Activated CD8-positive, alpha-beta T cell treated with anti-CD3 and anti-CD28 coated beads, Interleukin-2, amount 10 ng/mL, durations not matched to agents 7 days and 5 days (primary cell): ENCODE results near the gene EFNA3. TPM values are rescaled to one million over a fixed set of nuclear protein-coding genes. Genes with fewer than 3 reads are reported as not detected.
"Not testable (repeated sequence)": the region's sequence is repeated elsewhere in the genome, so short reads cannot be mapped to it uniquely, and the experiment has no call there.

Experiments
- ATAC-seq: fragments of 150-1000 bp; cut with Tn5 transposase; one replicate; pipeline ENCODE4 v1.10.0; 2021; ENCODE audit warnings: moderate library complexity
- CTCF ChIA-PET: fragments of 350-600 bp; sonication (Branson Sonifier 250); formaldehyde crosslinking; loops from one replicate; lab custom pipeline; 2021; ENCODE audit warnings: antibody characterized with exemption; lab: Charles Lee
- POLR2A ChIA-PET: fragments of 350-600 bp; sonication (Branson Sonifier 250); formaldehyde crosslinking; loops from one replicate; lab custom pipeline; 2021; ENCODE audit warnings: antibody characterized with exemption; lab: Charles Lee
- DNase-seq: peaks from one replicate; pipeline ENCODE4 v3.0.0-alpha.2; 2020
- H3K27ac Mint-ChIP-seq: one replicate; pipeline ENCODE4 v1.8.0; 2021; ENCODE audit warnings: mild to moderate bottlenecking, mixed read lengths
- H3K27me3 Mint-ChIP-seq: one replicate; pipeline ENCODE4 v1.8.0; 2021; ENCODE audit warnings: low read depth, mixed read lengths
- H3K36me3 Mint-ChIP-seq: one replicate; pipeline ENCODE4 v1.8.0; 2021; ENCODE audit warnings: low read depth, mixed read lengths
- H3K4me1 Mint-ChIP-seq: one replicate; pipeline ENCODE4 v1.8.0; 2021; ENCODE audit warnings: low read depth, mixed read lengths
- H3K4me3 Mint-ChIP-seq: one replicate; pipeline ENCODE4 v1.8.0; 2021; ENCODE audit warnings: mild to moderate bottlenecking, mixed read lengths
- H3K9me3 Mint-ChIP-seq: one replicate; pipeline ENCODE4 v1.8.0; 2022; ENCODE audit warnings: mixed read lengths; ENCODE audit not compliant: insufficient read depth
- total RNA-seq, 2 experiments: library from RNA; stranded (reverse); gene quantifications; one replicate each; pipeline ENCODE4 v1.2.3, GENCODE V29; 2021

The EFNA3 gene
- total RNA-seq, 2 experiments from 2014 or later = 3.8 to 5.5 TPM

DNA sequence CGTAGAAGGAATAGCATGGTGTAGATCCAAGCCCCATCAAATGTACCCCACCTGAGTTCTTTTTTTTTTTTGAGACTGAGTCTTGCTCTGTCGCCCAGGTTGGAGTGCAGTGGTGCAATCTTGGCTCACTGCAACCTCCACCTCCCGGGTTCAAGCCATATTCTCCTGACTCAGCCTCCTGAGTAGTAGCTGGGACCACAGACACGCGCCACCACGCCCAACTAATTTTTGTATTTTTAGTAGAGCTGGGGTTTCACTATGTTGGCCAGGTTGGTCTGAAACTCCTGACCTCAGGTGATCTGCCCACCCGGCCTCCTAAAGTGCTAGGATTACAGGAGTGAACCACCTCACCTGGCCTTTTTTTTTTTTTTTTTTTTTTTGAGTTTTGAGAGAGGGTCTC lies 39.5 kb downstream of the EFNA3 start:
- H3K27ac Mint-ChIP-seq, H3K4me1 Mint-ChIP-seq, DNase-seq, H3K9me3 Mint-ChIP-seq, H3K4me3 Mint-ChIP-seq, H3K36me3 Mint-ChIP-seq, POLR2A ChIA-PET, ATAC-seq: not testable (repeated sequence)
- CTCF ChIA-PET = interaction anchor here (0.6 to 1.1 kb wide), 3 partner anchors 33 to 59 kb away, joined by 3 to 4 read pairs (median 3); no protein-coding TSS in a partner anchor
- peaks cover 24% of the 10 kb centered on the region for H3K27me3 Mint-ChIP-seq

DNA sequence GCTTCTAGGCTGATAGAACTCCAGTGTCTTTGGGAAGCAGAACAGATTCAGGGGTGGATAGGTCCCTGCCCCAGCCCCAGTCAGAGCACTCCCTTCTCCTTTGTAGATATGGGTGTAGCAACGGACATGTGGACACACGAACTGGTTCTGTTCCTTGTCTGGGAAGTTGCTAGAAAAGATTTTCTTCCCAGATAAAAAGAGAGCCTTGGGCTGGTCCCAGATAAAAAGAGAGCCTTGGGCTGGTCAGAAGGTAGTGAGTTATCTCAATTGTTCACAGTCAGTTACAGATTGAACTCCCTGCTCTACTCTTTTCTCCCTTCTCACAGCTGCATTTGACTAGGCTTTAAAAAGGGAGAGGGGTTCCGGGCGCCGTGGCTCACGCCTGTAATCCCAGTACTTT lies 41.6 kb downstream of the EFNA3 start:
- ChIA-PET POLR2A (interaction anchor here (2.3 kb wide), 1 partner anchor 15 kb away, joined by 9 read pairs; the partner anchor contains the start of gene SLC50A1), CTCF (interaction anchor here (1.0 to 2.4 kb wide), 3 partner anchors 29 to 47 kb away, joined by 4 to 10 read pairs (median 7); no protein-coding TSS in a partner anchor)
- ATAC-seq (no peak), DNase-seq (no peak)
- H3K36me3 Mint-ChIP-seq = no peaks in the 10 kb centered on the region
- no peaks in the 10 kb centered on the region for H3K9me3 Mint-ChIP-seq
- peaks cover 38% of the 10 kb centered on the region for H3K27me3 Mint-ChIP-seq
- H3K4me3 Mint-ChIP-seq = no peak overlapping the region
- H3K27ac Mint-ChIP-seq = no peak overlapping the region
- no peaks in the 10 kb centered on the region for H3K4me1 Mint-ChIP-seq

DNA sequence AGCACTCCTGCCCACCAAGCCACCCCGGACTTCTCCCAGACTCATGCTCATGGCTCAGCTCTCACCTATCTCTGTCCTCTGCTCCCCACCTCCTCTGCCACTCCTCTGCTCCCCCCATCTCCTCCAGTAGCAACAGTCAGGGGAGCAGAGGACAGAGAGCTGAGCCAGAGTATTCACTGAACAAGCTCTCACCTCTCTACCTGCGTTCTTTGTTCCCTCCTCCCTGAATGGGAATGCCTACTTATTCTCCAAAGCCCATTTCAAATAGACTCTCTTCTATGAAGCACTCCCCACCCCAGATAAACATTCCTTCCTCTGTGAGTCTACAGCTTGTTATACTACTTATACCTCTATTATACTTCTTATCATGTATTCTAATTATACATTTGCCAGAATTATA lies 42.6 kb downstream of the EFNA3 start:
- H3K4me1 Mint-ChIP-seq = no peaks in the 10 kb centered on the region
- no peak for ATAC-seq
- ChIA-PET POLR2A (interaction anchor here (2.3 kb wide), 1 partner anchor 14 kb away, joined by 9 read pairs; the partner anchor contains the start of gene SLC50A1), CTCF (interaction anchor here (1.7 to 2.4 kb wide), 3 partner anchors 30 to 52 kb away, joined by 4 to 10 read pairs (median 7); partner anchors contain the start of gene KRTCAP2)
- H3K27me3 Mint-ChIP-seq = peaks cover 41% of the 10 kb centered on the region
- H3K9me3 Mint-ChIP-seq = no peaks in the 10 kb centered on the region
- H3K36me3 Mint-ChIP-seq = no peaks in the 10 kb centered on the region
- H3K27ac Mint-ChIP-seq = no peak overlapping the region
- no peak overlapping the region for H3K4me3 Mint-ChIP-seq
- DNase-seq = no peak

DNA sequence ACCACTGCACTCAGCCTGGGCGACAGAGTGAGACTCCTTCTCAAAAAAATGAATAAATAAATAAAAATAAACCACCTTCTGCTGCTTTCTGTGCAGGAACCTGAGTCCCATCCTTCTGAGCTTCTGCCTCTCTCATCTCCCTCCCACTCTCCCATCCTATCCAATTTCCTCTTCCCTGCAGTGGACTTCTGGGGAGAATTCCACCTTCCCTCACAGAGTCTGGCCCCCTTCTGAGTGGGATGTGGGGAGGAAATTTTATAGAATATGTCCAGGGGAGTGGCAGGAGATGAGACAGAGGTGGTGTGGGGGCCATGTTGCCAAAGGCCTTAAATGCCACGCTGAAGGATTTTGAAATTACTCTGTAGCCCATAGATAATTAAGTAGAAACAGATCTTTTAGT lies 43.7 kb downstream of the EFNA3 start:
- peaks cover 48% of the 10 kb centered on the region for H3K27me3 Mint-ChIP-seq
- CTCF ChIA-PET = interaction anchor here (1.0 to 1.8 kb wide), 5 partner anchors 27 to 51 kb away, joined by 3 to 9 read pairs (median 4); partner anchors contain the start of gene KRTCAP2

DNA sequence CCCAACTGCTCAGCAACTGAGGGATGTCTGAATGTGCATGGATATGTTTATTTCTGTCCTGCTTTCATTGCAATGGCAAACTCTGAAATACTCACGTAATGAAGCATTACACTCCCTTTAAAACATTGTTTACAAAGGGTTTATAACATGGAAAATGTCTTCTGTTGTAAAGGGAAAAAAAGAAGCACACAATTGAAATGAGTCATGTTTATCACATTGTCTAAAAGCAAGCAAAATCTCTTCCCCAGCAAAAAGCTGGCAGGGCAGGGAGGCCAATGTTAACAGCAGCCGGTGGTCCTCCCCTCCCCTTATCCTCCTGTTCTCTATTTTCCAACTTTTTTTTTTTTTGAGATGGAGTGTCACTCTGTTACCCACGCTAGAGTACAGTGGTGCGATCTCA lies 45.2 kb downstream of the EFNA3 start:
- Mint-ChIP-seq H3K36me3 (no peaks in the 10 kb centered on the region), H3K9me3 (no peaks in the 10 kb centered on the region), H3K27ac (no peak overlapping the region), H3K4me1 (peaks cover 21% of the 10 kb centered on the region), H3K27me3 (peaks cover 57% of the 10 kb centered on the region), H3K4me3 (no peak overlapping the region)
- no peak for DNase-seq
- CTCF ChIA-PET = interaction anchor here (0.7 to 2.9 kb wide), 3 partner anchors 44 to 62 kb away, joined by 3 to 12 read pairs (median 3); partner anchors contain the start of gene KRTCAP2
- POLR2A ChIA-PET = no interaction called here
- no peak for ATAC-seq

More for the DNA sequence above, 43.7 kb downstream of the EFNA3 start:
- ATAC-seq = no peak
- Mint-ChIP-seq H3K9me3 (no peaks in the 10 kb centered on the region), H3K4me1 (peaks cover 8% of the 10 kb centered on the region), H3K4me3 (no peak overlapping the region), H3K36me3 (no peaks in the 10 kb centered on the region), H3K27ac (no peak overlapping the region)
- POLR2A ChIA-PET = interaction anchor here (0.9 to 2.3 kb wide), 2 partner anchors 13 to 24 kb away, joined by 3 to 9 read pairs; partner anchors contain the start of gene SLC50A1
- DNase-seq = no peak

DNA sequence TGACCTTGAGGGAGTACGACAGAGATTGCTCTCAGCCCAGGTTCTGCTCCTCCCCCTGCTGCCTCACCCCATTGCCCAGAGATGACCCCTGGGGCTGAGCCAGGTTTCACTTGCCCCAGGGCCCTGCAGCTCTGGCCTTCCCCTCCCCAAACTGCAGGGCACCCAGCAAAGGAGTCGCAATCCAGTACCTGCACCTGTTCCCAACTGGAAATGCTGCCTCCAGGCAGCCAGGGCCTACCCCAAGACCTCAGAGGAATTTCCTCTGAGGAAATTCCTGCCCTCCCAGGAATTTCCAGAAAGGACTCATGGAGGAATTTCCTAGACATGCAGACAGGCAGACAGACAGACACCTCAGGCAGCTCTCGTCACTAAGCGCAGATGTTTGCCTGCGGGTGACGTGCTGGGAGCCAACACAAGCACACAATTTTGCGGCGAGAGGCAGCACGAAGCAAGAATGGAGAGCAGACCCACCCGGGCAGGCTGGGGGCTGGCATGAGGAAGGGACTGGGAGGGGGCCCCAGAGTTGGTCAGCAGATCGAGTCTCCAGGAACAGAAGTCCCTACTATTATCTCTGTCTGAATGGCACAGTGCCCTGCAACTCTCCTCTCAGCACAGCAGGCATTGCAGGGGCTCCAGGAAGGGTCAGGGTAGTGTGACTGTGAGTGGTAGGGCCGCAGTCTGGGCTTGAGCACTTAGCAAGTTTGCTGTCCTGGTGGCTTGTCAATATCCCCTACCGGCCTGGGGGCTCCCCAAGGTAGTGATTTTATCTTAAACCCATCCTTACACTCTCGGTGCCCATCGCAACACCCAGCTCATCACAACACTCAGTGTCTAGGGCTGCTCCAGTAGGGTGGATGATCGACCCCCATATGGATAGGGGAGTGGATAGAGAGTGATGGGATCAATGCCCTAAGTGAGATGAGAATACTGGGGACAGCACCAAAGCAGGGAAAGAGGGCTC lies 46.1 kb downstream of the EFNA3 start:
- Mint-ChIP-seq H3K27ac (no peak overlapping the region), H3K9me3 (no peaks in the 10 kb centered on the region), H3K4me3 (no peak overlapping the region), H3K36me3 (no peaks in the 10 kb centered on the region), H3K27me3 (peaks cover 59% of the 10 kb centered on the region), H3K4me1 (peaks cover 30% of the 10 kb centered on the region)
- no peak for DNase-seq
- ChIA-PET POLR2A (no interaction called here), CTCF (interaction anchor here (0.9 to 2.9 kb wide), 3 partner anchors 43 to 52 kb away, joined by 3 to 12 read pairs (median 4); partner anchors contain the start of gene KRTCAP2)
- ATAC-seq = no peak

DNA sequence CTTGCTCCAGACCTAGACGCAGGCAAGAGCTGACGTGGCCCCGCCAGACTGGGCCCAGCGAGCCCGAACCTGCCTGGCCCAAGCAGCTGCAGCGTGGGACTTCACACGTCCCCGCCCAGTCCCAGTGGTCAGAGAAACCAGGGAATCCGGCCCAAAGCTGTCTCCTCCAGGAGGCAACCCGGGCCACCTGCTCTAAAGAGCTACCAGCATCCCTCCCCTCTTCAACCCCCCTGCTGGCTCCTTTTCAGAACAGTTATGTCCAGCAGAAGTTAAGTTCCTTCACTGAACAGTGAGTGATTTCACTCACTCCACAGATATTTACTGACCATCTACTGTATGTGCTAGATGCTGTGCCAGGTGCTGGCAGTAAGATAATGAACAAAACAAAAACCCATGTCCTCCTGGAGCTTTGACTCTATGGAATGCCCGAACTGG lies 46.9 kb downstream of the EFNA3 start:
- ChIA-PET POLR2A (interaction anchor here (0.6 to 0.7 kb wide), 2 partner anchors 9 to 42 kb away, joined by 3 read pairs; no protein-coding TSS in a partner anchor), CTCF (interaction anchor here (1.3 to 2.9 kb wide), 3 partner anchors 34 to 52 kb away, joined by 4 to 12 read pairs (median 4); no protein-coding TSS in a partner anchor)
- DNase-seq (no peak), ATAC-seq (no peak)
- Mint-ChIP-seq H3K36me3 (no peaks in the 10 kb centered on the region), H3K27me3 (peaks cover 56% of the 10 kb centered on the region), H3K9me3 (no peaks in the 10 kb centered on the region), H3K4me3 (no peak overlapping the region), H3K27ac (no peak overlapping the region), H3K4me1 (peaks cover 30% of the 10 kb centered on the region)

DNA sequence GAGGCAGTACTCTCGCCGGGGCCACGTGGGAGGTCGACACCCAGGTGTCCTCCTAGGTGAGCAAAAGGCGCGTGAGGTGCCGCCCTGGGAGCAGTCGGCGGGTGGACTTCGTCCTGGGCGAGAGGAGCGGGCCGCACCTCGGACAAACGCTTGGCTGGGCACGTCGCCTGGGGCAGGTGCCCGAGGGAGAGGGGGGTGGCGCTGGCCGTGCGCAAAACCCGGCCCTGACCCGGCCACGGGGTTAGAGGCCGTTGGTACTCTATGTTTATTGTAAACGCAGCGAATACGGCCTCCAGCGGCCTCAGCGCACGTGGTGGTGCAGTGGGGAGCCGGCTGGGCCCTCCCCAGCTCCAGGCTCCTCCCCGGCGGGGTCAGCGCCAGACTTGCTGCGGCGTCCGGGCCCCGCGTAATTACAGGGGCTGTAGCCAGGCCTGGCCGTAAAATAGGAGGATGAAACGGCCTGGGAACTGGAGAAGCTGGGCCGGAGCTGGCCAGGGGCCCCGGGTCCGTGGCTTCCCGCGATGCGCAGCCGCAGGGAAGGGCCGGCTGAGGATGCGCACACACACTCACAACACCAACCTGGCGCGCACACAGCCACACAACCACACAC lies 47.4 kb downstream of the EFNA3 start:
- H3K9me3 Mint-ChIP-seq = no peaks in the 10 kb centered on the region
- ChIA-PET POLR2A (interaction anchor here (0.6 to 0.7 kb wide), 2 partner anchors 9 to 41 kb away, joined by 3 read pairs; no protein-coding TSS in a partner anchor), CTCF (interaction anchor here (1.3 to 2.9 kb wide), 3 partner anchors 34 to 51 kb away, joined by 4 to 12 read pairs (median 4); no protein-coding TSS in a partner anchor)
- no peak for DNase-seq
- ATAC-seq = no peak
- H3K36me3 Mint-ChIP-seq = no peaks in the 10 kb centered on the region
- no peak overlapping the region for H3K27ac Mint-ChIP-seq
- peaks cover 55% of the 10 kb centered on the region for H3K27me3 Mint-ChIP-seq
- H3K4me1 Mint-ChIP-seq = peaks cover 30% of the 10 kb centered on the region
- no peak overlapping the region for H3K4me3 Mint-ChIP-seq

DNA sequence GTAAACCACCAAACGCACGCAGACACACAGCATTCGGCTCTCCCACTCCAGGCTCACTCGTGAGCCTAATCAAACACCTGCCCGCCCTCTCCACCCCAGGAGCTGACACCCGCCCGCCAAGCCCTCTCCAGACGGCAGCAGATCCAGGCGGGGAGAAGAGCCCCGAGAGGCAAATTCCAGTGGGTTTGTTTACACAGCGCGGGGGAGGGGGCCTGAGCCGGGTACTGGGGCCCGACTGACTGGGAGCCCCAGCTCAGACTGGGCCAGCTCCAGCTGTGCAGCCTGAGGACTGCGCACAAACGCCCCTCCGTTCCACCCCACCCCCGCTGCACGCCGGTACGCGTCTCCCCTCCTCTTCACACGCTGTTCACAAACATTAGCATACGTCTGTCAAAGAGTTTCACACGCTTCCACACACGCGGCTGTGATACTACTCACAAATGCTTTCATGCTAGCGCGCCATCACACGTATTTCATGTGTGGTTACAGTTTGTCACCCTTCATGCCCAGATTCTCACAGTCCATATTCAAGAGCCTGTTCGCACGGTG lies 48.0 kb downstream of the EFNA3 start:
- peaks cover 30% of the 10 kb centered on the region for H3K4me1 Mint-ChIP-seq
- ATAC-seq (peak; percentile 43), DNase-seq (peak; percentile 43)
- no peaks in the 10 kb centered on the region for H3K9me3 Mint-ChIP-seq
- H3K4me3 Mint-ChIP-seq = peak overlapping the region; percentile 68
- H3K36me3 Mint-ChIP-seq = no peaks in the 10 kb centered on the region
- H3K27ac Mint-ChIP-seq = no peak overlapping the region
- ChIA-PET CTCF (interaction anchor here (1.3 to 2.9 kb wide), 2 partner anchors 35 to 41 kb away, joined by 4 to 12 read pairs; no protein-coding TSS in a partner anchor), POLR2A (no interaction called here)
- peaks cover 52% of the 10 kb centered on the region for H3K27me3 Mint-ChIP-seq

DNA sequence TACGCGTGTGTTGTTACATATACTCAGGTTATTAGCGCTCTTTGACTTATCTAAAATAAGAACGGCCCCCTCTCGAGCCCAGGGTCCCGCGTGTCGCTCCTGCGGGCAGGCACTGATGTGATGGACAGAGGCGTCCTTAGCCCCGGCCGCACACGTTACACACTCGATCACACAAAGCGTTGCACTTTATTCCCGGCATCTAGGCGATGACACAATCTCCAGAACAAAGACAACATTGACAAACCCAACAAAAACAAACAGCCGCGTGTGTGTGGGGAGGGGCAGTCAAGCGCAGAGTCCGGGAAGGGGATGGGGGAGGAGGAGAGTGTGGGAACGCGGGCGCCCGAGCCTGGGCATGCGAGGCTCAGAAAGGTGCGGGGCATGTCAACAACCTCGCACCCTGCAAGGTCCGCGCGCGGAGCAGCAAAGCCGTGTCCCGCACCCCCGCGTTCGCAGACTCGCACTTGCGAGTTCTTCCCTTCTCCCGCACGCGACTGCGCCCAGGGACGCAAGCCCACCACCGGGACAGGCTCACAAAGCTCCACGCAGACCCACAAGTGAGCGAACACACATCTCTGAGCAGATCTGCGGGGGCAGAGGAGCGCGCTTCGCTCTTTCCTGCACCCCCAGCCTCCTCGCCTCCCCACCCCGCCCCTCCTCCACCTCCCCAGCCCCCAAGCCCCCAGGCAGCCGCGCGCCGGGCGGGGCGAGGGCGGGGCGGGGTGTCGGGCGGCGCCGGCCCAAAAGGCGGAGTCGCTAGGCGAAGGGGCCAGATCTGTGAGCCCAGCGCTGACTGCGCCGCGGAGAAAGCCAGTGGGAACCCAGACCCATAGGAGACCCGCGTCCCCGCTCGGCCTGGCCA lies 48.7 kb downstream of the EFNA3 start, which contains the start of gene EFNA1:
Gene EFNA1, plus strand, starts transcription at position 772 of the 862 bp plus-strand sequence. CDS start 102 bp downstream, outside the sequence.
- peaks cover 50% of the 10 kb centered on the region for H3K27me3 Mint-ChIP-seq
- DNase-seq (peak; percentile 39), ATAC-seq (peak; percentile 85)
- H3K4me3 Mint-ChIP-seq = peak within 1 kb of the TSS; percentile 68
- H3K4me1 Mint-ChIP-seq = peaks cover 30% of the 10 kb centered on the region
- CTCF ChIA-PET = interaction anchor here (1.3 to 3.5 kb wide), 4 partner anchors 36 to 45 kb away, joined by 4 to 14 read pairs (median 12); partner anchors contain the start of gene KRTCAP2
- POLR2A ChIA-PET = interaction anchor here (1.2 kb wide), 1 partner anchor 151 kb away, joined by 3 read pairs; no protein-coding TSS in a partner anchor
- H3K36me3 Mint-ChIP-seq = no peaks in the 10 kb centered on the region
- H3K27ac Mint-ChIP-seq = no peak within 1 kb of the TSS
- H3K9me3 Mint-ChIP-seq = no peaks in the 10 kb centered on the region
